Astrocyte of the spinal cord (primary cell): ENCODE results near the gene VWA8.
"Not testable (repeated sequence)": the region's sequence is repeated elsewhere in the genome, so short reads cannot be mapped to it uniquely, and the experiment has no call there.

Experiments
- DNase-seq: peaks from one replicate; pipeline ENCODE4 v3.0.0; 2011; ENCODE audit warnings: low read depth, low spot score
- H3K4me3 ChIP-seq: 2 replicates; pipeline ENCODE4 v1.5.1; 2011; ENCODE audit warnings: low read depth, mild to moderate bottlenecking, low read length, moderate library complexity
- CTCF ChIP-seq: IDR thresholded peaks from 2 replicates; pipeline ENCODE4 v1.5.1; 2012; ENCODE audit warnings: low read depth, mild to moderate bottlenecking, low read length, inconsistent platforms
- in situ Hi-C: cut with HindIII; loops from 2 replicates; pipeline ENCODE4 v1.10.0; 2017; ENCODE audit warnings: low sequenced_read_pairs

The VWA8 gene

GRCh38 chr13:41639955-41640780, 320.7 kb downstream of the VWA8 start:
- DNase-seq, result no peak
- in situ Hi-C loops, result no loop called here
- no peak overlapping the region for H3K4me3 ChIP-seq
- no peak for TF ChIP-seq CTCF

GRCh38 chr13:41639237-41639904, 321.5 kb downstream of the VWA8 start:
- H3K4me3 ChIP-seq, result no peak overlapping the region
- TF ChIP-seq CTCF, result no peak
- in situ Hi-C loops, result no loop called here
- DNase-seq, result no peak

GRCh38 chr13:41637586-41637985, 323.3 kb downstream of the VWA8 start:
- no peak for DNase-seq
- in situ Hi-C loops, result no loop called here
- H3K4me3 ChIP-seq, result no peak overlapping the region
- no peak for TF ChIP-seq CTCF

- H3K4me3 ChIP-seq, DNase-seq, in situ Hi-C loops: not testable (repeated sequence)
Measured at GRCh38 chr13:41637032-41637431, 323.9 kb downstream of the VWA8 start.

GRCh38 chr13:41636590-41636989, 324.3 kb downstream of the VWA8 start:
- H3K4me3 ChIP-seq, DNase-seq, in situ Hi-C loops: not testable (repeated sequence)

GRCh38 chr13:41634407-41634806, 326.5 kb downstream of the VWA8 start:
- H3K4me3 ChIP-seq, result no peak overlapping the region
- in situ Hi-C loops, result no loop called here

GRCh38 chr13:41633776-41634175, 327.1 kb downstream of the VWA8 start:
- H3K4me3 ChIP-seq, result no peak overlapping the region
- no peak for TF ChIP-seq CTCF
- in situ Hi-C loops, result no loop called here
- DNase-seq, result no peak

More at GRCh38 chr13:41634407-41634806, 326.5 kb downstream of the VWA8 start:
- no peak for TF ChIP-seq CTCF
- no peak for DNase-seq
